ENCODE data around the gene PCCB. TPM values are rescaled to one million over a fixed set of nuclear protein-coding genes. Genes with fewer than 3 reads are reported as not detected.

The PCCB gene
- total and polyA plus RNA-seq, 3 experiments from 2014 or later = 33.0 to 41.7 (median 40.6) TPM

- ChIA-PET CTCF (no interaction called here), POLR2A (no interaction called here)
- DNase-seq = no peak
- no peaks in the 10 kb centered on the region for H3K36me3 ChIP-seq (ENCODE audit: insufficient read depth, low read length)
- no peaks in the 10 kb centered on the region for H3K4me1 ChIP-seq (ENCODE audit: insufficient read depth, low read length)
- no peak overlapping the region for H3K4me3 ChIP-seq (ENCODE audit: low read length)
- H3K9me3 Mint-ChIP-seq = no peaks in the 10 kb centered on the region
- H3K9me3 ChIP-seq (ENCODE audit: low read length) = no peaks in the 10 kb centered on the region
- no peak overlapping the region for H3K4me3 Mint-ChIP-seq
- H3K27me3 ChIP-seq (ENCODE audit: insufficient read depth, low read length, poor library complexity, severe bottlenecking) = peaks cover 4% of the 10 kb centered on the region
- H3K27ac Mint-ChIP-seq = no peak overlapping the region
- no peaks in the 10 kb centered on the region for H3K36me3 Mint-ChIP-seq
- H3K27me3 Mint-ChIP-seq = peaks cover 3 to 8% of the 10 kb centered on the region in 2 donors
- no peak overlapping the region for H3K27ac ChIP-seq (ENCODE audit: low read depth, low read length)
- no peaks in the 10 kb centered on the region for H3K4me1 Mint-ChIP-seq
Observed at GRCh38 chr3:136237103-136237502, 13.0 kb upstream of the PCCB start.

GRCh38 chr3:136237961-136238649, 12.0 kb upstream of the PCCB start:
- H3K9me3 ChIP-seq (ENCODE audit: low read length) = no peaks in the 10 kb centered on the region
- H3K4me1 ChIP-seq (ENCODE audit: insufficient read depth, low read length) = no peaks in the 10 kb centered on the region
- no peak overlapping the region for H3K4me3 Mint-ChIP-seq
- H3K27me3 ChIP-seq (ENCODE audit: insufficient read depth, low read length, poor library complexity, severe bottlenecking) = peaks cover 4% of the 10 kb centered on the region
- no peak overlapping the region for H3K4me3 ChIP-seq (ENCODE audit: low read length)
- H3K27ac Mint-ChIP-seq = peak overlapping the region in 1 of 8 donors; percentile 29
- ChIA-PET CTCF (no interaction called here), POLR2A (no interaction called here)
- no peaks in the 10 kb centered on the region for H3K36me3 Mint-ChIP-seq
- H3K27ac ChIP-seq (ENCODE audit: low read depth, low read length) = no peak overlapping the region
- H3K4me1 Mint-ChIP-seq = no peaks in the 10 kb centered on the region
- H3K9me3 Mint-ChIP-seq = no peaks in the 10 kb centered on the region
- DNase-seq = no peak
- H3K27me3 Mint-ChIP-seq = peaks cover 3 to 8% of the 10 kb centered on the region in 2 donors
- H3K36me3 ChIP-seq (ENCODE audit: insufficient read depth, low read length) = no peaks in the 10 kb centered on the region

GRCh38 chr3:136239094-136239493, 11.0 kb upstream of the PCCB start:
- no peak for DNase-seq
- Histone ChIP-seq H3K36me3 (ENCODE audit: insufficient read depth, low read length) (no peaks in the 10 kb centered on the region), H3K27me3 (ENCODE audit: insufficient read depth, low read length, poor library complexity, severe bottlenecking) (no peaks in the 10 kb centered on the region), H3K4me1 (ENCODE audit: insufficient read depth, low read length) (no peaks in the 10 kb centered on the region), H3K9me3 (ENCODE audit: low read length) (no peaks in the 10 kb centered on the region), H3K4me3 (ENCODE audit: low read length) (no peak overlapping the region), H3K27ac (ENCODE audit: low read depth, low read length) (no peak overlapping the region)
- H3K4me3 Mint-ChIP-seq = no peak overlapping the region
- ChIA-PET CTCF (no interaction called here), POLR2A (no interaction called here)
- H3K27me3 Mint-ChIP-seq = peaks cover 5 to 8% of the 10 kb centered on the region in 2 donors
- H3K9me3 Mint-ChIP-seq = no peaks in the 10 kb centered on the region
- H3K36me3 Mint-ChIP-seq = no peaks in the 10 kb centered on the region
- H3K27ac Mint-ChIP-seq = no peak overlapping the region
- no peaks in the 10 kb centered on the region for H3K4me1 Mint-ChIP-seq

GRCh38 chr3:136245691-136246090, 4.4 kb upstream of the PCCB start:
- H3K4me3 Mint-ChIP-seq = no peak overlapping the region
- CTCF ChIA-PET = interaction anchor here (2.1 kb wide), 1 partner anchor 48 kb away, joined by 5 read pairs; no protein-coding TSS in a partner anchor
- H3K27ac ChIP-seq (ENCODE audit: low read depth, low read length) = no peak overlapping the region

GRCh38 chr3:136247436-136247835, 2.7 kb upstream of the PCCB start:
- H3K27me3 ChIP-seq (ENCODE audit: insufficient read depth, low read length, poor library complexity, severe bottlenecking) = no peaks in the 10 kb centered on the region
- DNase-seq = no peak
- Mint-ChIP-seq H3K4me1 (peaks cover 16 to 23% (median 21%) of the 10 kb centered on the region in 3 donors), H3K27me3 (peaks cover 0 to 2% of the 10 kb centered on the region in 2 donors), H3K9me3 (no peaks in the 10 kb centered on the region), H3K36me3 (peaks cover 0 to 2% (median 0%) of the 10 kb centered on the region in 3 donors), H3K4me3 (peak overlapping the region in 1 of 7 donors; percentile 15), H3K27ac (peak overlapping the region in 1 of 8 donors; percentile 9)
- ChIA-PET CTCF (interaction anchor here (0.8 to 0.9 kb wide), 2 partner anchors 12 to 51 kb away, joined by 3 read pairs; partner anchors contain the start of gene MSL2), POLR2A (interaction anchor here (1.1 kb wide), 1 partner anchor 51 kb away, joined by 3 read pairs; the partner anchor contains the start of gene MSL2)
- H3K4me1 ChIP-seq (ENCODE audit: insufficient read depth, low read length) = peaks cover 15% of the 10 kb centered on the region
- no peaks in the 10 kb centered on the region for H3K9me3 ChIP-seq (ENCODE audit: low read length)
- H3K27ac ChIP-seq (ENCODE audit: low read depth, low read length) = no peak overlapping the region
- no peaks in the 10 kb centered on the region for H3K36me3 ChIP-seq (ENCODE audit: insufficient read depth, low read length)
- H3K4me3 ChIP-seq (ENCODE audit: low read length) = no peak overlapping the region

More at GRCh38 chr3:136245691-136246090, 4.4 kb upstream of the PCCB start:
- DNase-seq = no peak
- Histone ChIP-seq H3K4me1 (ENCODE audit: insufficient read depth, low read length) (peaks cover 5% of the 10 kb centered on the region), H3K4me3 (ENCODE audit: low read length) (no peak overlapping the region), H3K9me3 (ENCODE audit: low read length) (no peaks in the 10 kb centered on the region), H3K27me3 (ENCODE audit: insufficient read depth, low read length, poor library complexity, severe bottlenecking) (no peaks in the 10 kb centered on the region), H3K36me3 (ENCODE audit: insufficient read depth, low read length) (no peaks in the 10 kb centered on the region)
- peaks cover 0 to 2% (median 0%) of the 10 kb centered on the region in 3 donors for H3K36me3 Mint-ChIP-seq
- peaks cover 4% of the 10 kb centered on the region in 2 donors for H3K27me3 Mint-ChIP-seq
- no peak overlapping the region for H3K27ac Mint-ChIP-seq
- no peaks in the 10 kb centered on the region for H3K9me3 Mint-ChIP-seq
- peaks cover 7 to 10% (median 9%) of the 10 kb centered on the region in 3 donors for H3K4me1 Mint-ChIP-seq
- POLR2A ChIA-PET = no interaction called here

- Mint-ChIP-seq H3K27me3 (peaks cover 0 to 2% of the 10 kb centered on the region in 2 donors), H3K27ac (peak overlapping the region in 4 of 8 donors; percentile 7 to 52 (median 14)), H3K4me1 (peaks cover 16 to 23% (median 21%) of the 10 kb centered on the region in 3 donors), H3K4me3 (peak overlapping the region in 1 of 7 donors; percentile 63), H3K9me3 (no peaks in the 10 kb centered on the region), H3K36me3 (peaks cover 0 to 2% (median 0%) of the 10 kb centered on the region in 3 donors)
- H3K4me3 ChIP-seq (ENCODE audit: low read length) = no peak overlapping the region
- CTCF ChIA-PET = interaction anchor here (0.8 to 4.0 kb wide), 4 partner anchors 12 to 505 kb away, joined by 3 to 20 read pairs (median 4); partner anchors contain the start of genes MSL2 and STAG1
- H3K27ac ChIP-seq (ENCODE audit: low read depth, low read length) = no peak overlapping the region
- DNase-seq = no peak
- POLR2A ChIA-PET = interaction anchor here (1.1 to 3.9 kb wide), 2 partner anchors 52 kb away, joined by 3 to 29 read pairs; partner anchors contain the start of gene MSL2
- H3K4me1 ChIP-seq (ENCODE audit: insufficient read depth, low read length) = peaks cover 15% of the 10 kb centered on the region
- H3K36me3 ChIP-seq (ENCODE audit: insufficient read depth, low read length) = no peaks in the 10 kb centered on the region
- H3K9me3 ChIP-seq (ENCODE audit: low read length) = no peaks in the 10 kb centered on the region
- no peaks in the 10 kb centered on the region for H3K27me3 ChIP-seq (ENCODE audit: insufficient read depth, low read length, poor library complexity, severe bottlenecking)
Observed at GRCh38 chr3:136247855-136248590, 2.1 kb upstream of the PCCB start.

GRCh38 chr3:136249091-136249490, 1.0 kb upstream of the PCCB start:
- ChIA-PET CTCF (interaction anchor here (0.8 to 4.0 kb wide), 5 partner anchors 9 to 613 kb away, joined by 3 to 20 read pairs (median 3); partner anchors contain the start of genes NCK1 and STAG1), POLR2A (interaction anchor here (0.6 to 3.9 kb wide), 3 partner anchors 53 to 504 kb away, joined by 3 to 29 read pairs (median 6); partner anchors contain the start of genes MSL2 and STAG1)
- Mint-ChIP-seq H3K36me3 (peaks cover 0 to 2% (median 0%) of the 10 kb centered on the region in 3 donors), H3K9me3 (no peaks in the 10 kb centered on the region), H3K4me1 (peaks cover 16 to 23% (median 21%) of the 10 kb centered on the region in 3 donors), H3K27ac (peak overlapping the region in 2 of 8 donors; percentile 52 to 77), H3K4me3 (peak overlapping the region in 2 of 7 donors; percentile 63 to 74), H3K27me3 (no peaks in the 10 kb centered on the region)
- peaks cover 15% of the 10 kb centered on the region for H3K4me1 ChIP-seq (ENCODE audit: insufficient read depth, low read length)
- no peaks in the 10 kb centered on the region for H3K9me3 ChIP-seq (ENCODE audit: low read length)
- no peak overlapping the region for H3K4me3 ChIP-seq (ENCODE audit: low read length)
- H3K36me3 ChIP-seq (ENCODE audit: insufficient read depth, low read length) = no peaks in the 10 kb centered on the region
- no peaks in the 10 kb centered on the region for H3K27me3 ChIP-seq (ENCODE audit: insufficient read depth, low read length, poor library complexity, severe bottlenecking)
- H3K27ac ChIP-seq (ENCODE audit: low read depth, low read length) = no peak overlapping the region
- DNase-seq = no peak
